ENCODE measurements around the gene HDAC6. TPM values are rescaled to one million over a fixed set of nuclear protein-coding genes. Genes with fewer than 3 reads are reported as not detected.

Gene HDAC6
- total and polyA plus RNA-seq, 10 of the 15 experiments (the other 5 are each of a cell fraction or from before 2014, with no cell fraction given): 8.3 to 47.0 (median 34.1) TPM

DNA sequence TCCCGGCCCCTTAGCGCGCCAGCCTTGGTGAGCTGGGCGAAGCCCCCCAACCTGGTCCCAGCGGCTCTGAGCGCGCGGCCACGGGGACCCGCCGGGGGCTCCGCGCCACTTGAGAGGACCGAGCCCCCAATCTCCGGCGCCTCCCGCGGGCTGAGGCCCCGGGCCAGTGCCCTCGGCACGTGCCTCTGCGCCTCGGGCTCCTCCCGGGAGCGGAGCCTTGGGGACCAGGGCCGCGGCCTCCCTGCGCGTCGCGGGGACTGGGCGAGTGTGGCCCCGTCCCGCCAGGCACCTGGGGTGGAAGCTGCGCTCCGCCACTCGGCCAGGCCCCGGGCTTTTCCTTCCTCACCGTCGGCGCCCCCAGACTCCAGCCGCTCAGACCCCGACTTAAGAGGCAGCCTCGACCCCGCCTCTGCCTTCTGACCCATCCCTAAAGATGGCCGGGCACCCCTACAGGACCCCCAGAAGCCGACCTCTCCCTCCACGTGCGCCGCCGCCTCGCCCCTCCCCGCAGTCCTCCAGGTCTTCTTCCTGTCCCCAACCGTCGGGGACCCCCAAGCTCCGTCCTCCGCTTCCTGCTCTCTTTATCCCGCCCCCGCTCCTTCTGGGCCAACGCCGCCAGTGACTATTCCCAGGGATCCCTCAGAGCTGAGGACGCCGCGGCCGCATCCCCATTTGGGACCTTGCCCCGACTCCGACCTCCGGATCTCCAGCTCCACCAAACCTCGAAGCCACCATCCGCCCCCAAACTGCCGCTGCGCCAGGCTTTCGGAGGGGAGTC, 25.2 kb downstream of the HDAC6 start:
- Histone ChIP-seq H3K4me2 (ENCODE audit: control insufficient read depth, insufficient read depth) (no peak overlapping the region), H3K9me3 (replicated peaks; ENCODE audit: control insufficient read depth, insufficient read depth, low read length) (no peaks in the 10 kb centered on the region; the same call in 2 of the 3 replicates), H3K4me1 (ENCODE audit: control insufficient read depth, insufficient read depth, low read length) (no peaks in the 10 kb centered on the region), H3K27ac (ENCODE audit: control insufficient read depth, insufficient read depth) (no peak overlapping the region), H3K4me3 (no peak overlapping the region), H3K79me2 (ENCODE audit: control insufficient read depth, insufficient read depth, low read length) (no peaks in the 10 kb centered on the region), H3K9ac (ENCODE audit: control insufficient read depth, insufficient read depth, low read length) (no peak overlapping the region), H3K27me3 (replicated peaks in 1 of 2; ENCODE audit: control insufficient read depth in 2 of 2, insufficient read depth in 2 of 2, low read length in 1 of 2) (0 out of 4 replicates have a peak, but pooled peaks cover 0 to 2% of the 10 kb centered on the region in 2 experiments), H4K20me1 (ENCODE audit: control insufficient read depth, insufficient read depth) (no peaks in the 10 kb centered on the region), H2AFZ (ENCODE audit: control insufficient read depth, low read depth, low read length) (no peak overlapping the region), H3K36me3 (ENCODE audit: control insufficient read depth in 2 of 2, insufficient read depth in 2 of 2, low read length in 1 of 2) (no peaks in the 10 kb centered on the region)
- ATAC-seq: no peak
- TF ChIP-seq HDAC6 (IDR thresholded peaks at IDR 0.05; ENCODE audit: unreplicated experiment): no peak
- TF ChIP-seq YBX1 (IDR thresholded peaks at IDR 0.05): no peak
- no peak for TF ChIP-seq POLR2AphosphoS2 (IDR thresholded peaks at IDR 0.05; ENCODE audit: low read depth, low read length)
- TF ChIP-seq JUNB (IDR thresholded peaks at IDR 0.05): no peak
- no peak for TF ChIP-seq CREM (IDR thresholded peaks at IDR 0.05; ENCODE audit: low read depth)
- no peak for TF ChIP-seq NFIC (IDR thresholded peaks at IDR 0.05; ENCODE audit: low read depth, low read length)
- DNase-seq (ENCODE audit: low read depth, low spot score): no peak
- ChIA-PET CTCF (no interaction called here), POLR2A (no interaction called here), RAD21 (ENCODE audit: unreplicated experiment) (no interaction called here), SMC1A (ENCODE audit: uncharacterized antibody, unreplicated experiment) (no interaction called here)
- WGBS (ENCODE audit: insufficient coverage, insufficient replicate concordance, low lambda C conversion rate, missing lambda C conversion rate): 97% methylated on average over 41 of the region's 73 CpGs
- in situ Hi-C loops (cut with MboI): loop anchor here (5.0 to 10.0 kb wide), 2 partner anchors 35 to 52 kb away; no protein-coding TSS in a partner anchor
- intact Hi-C loops (cut with micrococcal nuclease; ENCODE audit: unreplicated experiment): no loop called here
- no peak for FAIRE-seq
- BruUV-seq (replicated peaks): no TSS peak

DNA sequence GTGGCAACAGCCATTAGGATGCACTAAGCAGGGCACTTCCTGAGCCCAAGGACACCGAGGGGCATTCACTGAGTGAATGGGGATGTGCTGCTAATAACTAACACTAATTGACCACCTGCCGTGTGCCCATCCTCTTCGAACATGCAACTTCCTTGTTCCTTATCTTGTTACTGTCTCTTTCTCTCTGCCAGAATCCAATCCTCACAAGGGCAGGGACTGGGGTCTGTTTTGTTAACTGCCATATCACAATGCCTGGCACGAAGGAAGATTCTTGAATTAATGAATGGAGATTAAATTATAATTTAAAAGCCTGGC, 25.7 kb downstream of the HDAC6 start:
- 81% methylated on average over 4 of the region's 4 CpGs for WGBS (ENCODE audit: insufficient coverage, insufficient replicate concordance, low lambda C conversion rate, missing lambda C conversion rate)
- H3K4me2 ChIP-seq (ENCODE audit: control insufficient read depth, insufficient read depth): no peak overlapping the region
- FAIRE-seq: no peak
- H3K27me3 ChIP-seq (replicated peaks in 1 of 2; ENCODE audit: control insufficient read depth in 2 of 2, insufficient read depth in 2 of 2, low read length in 1 of 2): 0 out of 4 replicates have a peak, but pooled peaks cover 0 to 2% of the 10 kb centered on the region in 2 experiments
- ChIA-PET CTCF (no interaction called here), POLR2A (no interaction called here), RAD21 (ENCODE audit: unreplicated experiment) (no interaction called here), SMC1A (ENCODE audit: uncharacterized antibody, unreplicated experiment) (no interaction called here)
- no peaks in the 10 kb centered on the region for H3K79me2 ChIP-seq (ENCODE audit: control insufficient read depth, insufficient read depth, low read length)
- H4K20me1 ChIP-seq (ENCODE audit: control insufficient read depth, insufficient read depth): no peaks in the 10 kb centered on the region
- H3K4me1 ChIP-seq (ENCODE audit: control insufficient read depth, insufficient read depth, low read length): no peaks in the 10 kb centered on the region
- no peak overlapping the region for H3K9ac ChIP-seq (ENCODE audit: control insufficient read depth, insufficient read depth, low read length)
- ATAC-seq: no peak
- H3K27ac ChIP-seq (ENCODE audit: control insufficient read depth, insufficient read depth): no peak overlapping the region
- H3K4me3 ChIP-seq: no peak overlapping the region
- no peak for DNase-seq (ENCODE audit: low read depth, low spot score)
- BruUV-seq (replicated peaks): no TSS peak
- H3K36me3 ChIP-seq (ENCODE audit: control insufficient read depth in 2 of 2, insufficient read depth in 2 of 2, low read length in 1 of 2): no peaks in the 10 kb centered on the region
- intact Hi-C loops (cut with micrococcal nuclease; ENCODE audit: unreplicated experiment) (no loop called here), in situ Hi-C loops (cut with MboI) (loop anchor here (5.0 to 10.0 kb wide), 2 partner anchors 35 to 53 kb away; no protein-coding TSS in a partner anchor)
- no peak overlapping the region for H2AFZ ChIP-seq (ENCODE audit: control insufficient read depth, low read depth, low read length)
- no peaks in the 10 kb centered on the region; the same call in 2 of the 3 replicates for H3K9me3 ChIP-seq (replicated peaks; ENCODE audit: control insufficient read depth, insufficient read depth, low read length)
- TF ChIP-seq NR2C1 (IDR thresholded peaks at IDR 0.05): no peak
- TF ChIP-seq GATAD2B (conservative IDR thresholded peaks at IDR 0.05; ENCODE audit: low read depth): no peak
- TF ChIP-seq MTA3 (IDR thresholded peaks at IDR 0.05; ENCODE audit: borderline replicate concordance, low read length): no peak
- TF ChIP-seq TAF1 (IDR thresholded peaks at IDR 0.05; ENCODE audit: borderline replicate concordance, low read depth, low read length): no peak
- TF ChIP-seq, protein P1, sequence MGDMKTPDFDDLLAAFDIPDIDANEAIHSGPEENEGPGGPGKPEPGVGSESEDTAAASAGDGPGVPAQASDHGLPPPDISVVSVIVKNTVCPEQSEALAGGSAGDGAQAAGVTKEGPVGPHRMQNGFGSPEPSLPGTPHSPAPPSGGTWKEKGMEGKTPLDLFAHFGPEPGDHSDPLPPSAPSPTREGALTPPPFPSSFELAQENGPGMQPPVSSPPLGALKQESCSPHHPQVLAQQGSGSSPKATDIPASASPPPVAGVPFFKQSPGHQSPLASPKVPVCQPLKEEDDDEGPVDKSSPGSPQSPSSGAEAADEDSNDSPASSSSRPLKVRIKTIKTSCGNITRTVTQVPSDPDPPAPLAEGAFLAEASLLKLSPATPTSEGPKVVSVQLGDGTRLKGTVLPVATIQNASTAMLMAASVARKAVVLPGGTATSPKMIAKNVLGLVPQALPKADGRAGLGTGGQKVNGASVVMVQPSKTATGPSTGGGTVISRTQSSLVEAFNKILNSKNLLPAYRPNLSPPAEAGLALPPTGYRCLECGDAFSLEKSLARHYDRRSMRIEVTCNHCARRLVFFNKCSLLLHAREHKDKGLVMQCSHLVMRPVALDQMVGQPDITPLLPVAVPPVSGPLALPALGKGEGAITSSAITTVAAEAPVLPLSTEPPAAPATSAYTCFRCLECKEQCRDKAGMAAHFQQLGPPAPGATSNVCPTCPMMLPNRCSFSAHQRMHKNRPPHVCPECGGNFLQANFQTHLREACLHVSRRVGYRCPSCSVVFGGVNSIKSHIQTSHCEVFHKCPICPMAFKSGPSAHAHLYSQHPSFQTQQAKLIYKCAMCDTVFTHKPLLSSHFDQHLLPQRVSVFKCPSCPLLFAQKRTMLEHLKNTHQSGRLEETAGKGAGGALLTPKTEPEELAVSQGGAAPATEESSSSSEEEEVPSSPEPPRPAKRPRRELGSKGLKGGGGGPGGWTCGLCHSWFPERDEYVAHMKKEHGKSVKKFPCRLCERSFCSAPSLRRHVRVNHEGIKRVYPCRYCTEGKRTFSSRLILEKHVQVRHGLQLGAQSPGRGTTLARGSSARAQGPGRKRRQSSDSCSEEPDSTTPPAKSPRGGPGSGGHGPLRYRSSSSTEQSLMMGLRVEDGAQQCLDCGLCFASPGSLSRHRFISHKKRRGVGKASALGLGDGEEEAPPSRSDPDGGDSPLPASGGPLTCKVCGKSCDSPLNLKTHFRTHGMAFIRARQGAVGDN (IDR thresholded peaks at IDR 0.05): no peak
- TF ChIP-seq, protein P2, sequence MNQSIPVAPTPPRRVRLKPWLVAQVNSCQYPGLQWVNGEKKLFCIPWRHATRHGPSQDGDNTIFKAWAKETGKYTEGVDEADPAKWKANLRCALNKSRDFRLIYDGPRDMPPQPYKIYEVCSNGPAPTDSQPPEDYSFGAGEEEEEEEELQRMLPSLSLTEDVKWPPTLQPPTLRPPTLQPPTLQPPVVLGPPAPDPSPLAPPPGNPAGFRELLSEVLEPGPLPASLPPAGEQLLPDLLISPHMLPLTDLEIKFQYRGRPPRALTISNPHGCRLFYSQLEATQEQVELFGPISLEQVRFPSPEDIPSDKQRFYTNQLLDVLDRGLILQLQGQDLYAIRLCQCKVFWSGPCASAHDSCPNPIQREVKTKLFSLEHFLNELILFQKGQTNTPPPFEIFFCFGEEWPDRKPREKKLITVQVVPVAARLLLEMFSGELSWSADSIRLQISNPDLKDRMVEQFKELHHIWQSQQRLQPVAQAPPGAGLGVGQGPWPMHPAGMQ (IDR thresholded peaks at IDR 0.05; ENCODE audit: borderline replicate concordance): no peak
- TF ChIP-seq ESRRA (IDR thresholded peaks at IDR 0.05; ENCODE audit: low read length): no peak
